CD4-positive, alpha-beta T cell treated with Interleukin-2 at 100 ng/mL for 4 hours (primary cell): ENCODE measurements around the gene CHSY1.

Experiments
- DNase-seq: peaks from one replicate; pipeline ENCODE4 v3.0.0-alpha.2; 2020; ENCODE audit warnings: low spot score

CHSY1 gene

GRCh38 chr15:101187820-101188636 is 63.8 kb downstream of the CHSY1 start:
- DNase-seq: no peak

GRCh38 chr15:101185770-101186169 is 66.1 kb downstream of the CHSY1 start:
- DNase-seq: no peak

- DNase-seq: no peak
Measured at GRCh38 chr15:101185336-101185735, 66.5 kb downstream of the CHSY1 start.

GRCh38 chr15:101184830-101185229 is 67.0 kb downstream of the CHSY1 start:
- DNase-seq: no peak

- DNase-seq: no peak
Measured at GRCh38 chr15:101183931-101184305, 67.9 kb downstream of the CHSY1 start.

- no peak for DNase-seq
Measured at GRCh38 chr15:101183226-101183930, 68.5 kb downstream of the CHSY1 start.

GRCh38 chr15:101182215-101182614 is 69.6 kb downstream of the CHSY1 start:
- no peak for DNase-seq

- no peak for DNase-seq
Measured at GRCh38 chr15:101181349-101181748, 70.5 kb downstream of the CHSY1 start.

- DNase-seq: no peak
Measured at GRCh38 chr15:101180620-101181307, 71.1 kb downstream of the CHSY1 start.

- no peak for DNase-seq
Measured at GRCh38 chr15:101179341-101180153, 72.3 kb downstream of the CHSY1 start.

- DNase-seq: no peak
Measured at GRCh38 chr15:101178931-101179330, 72.9 kb downstream of the CHSY1 start.

GRCh38 chr15:101178479-101178878 is 73.4 kb downstream of the CHSY1 start:
- DNase-seq: no peak

- DNase-seq: no peak
Measured at GRCh38 chr15:101177866-101178265, 74.0 kb downstream of the CHSY1 start.

- DNase-seq: no peak
Measured at GRCh38 chr15:101176625-101177024, 75.2 kb downstream of the CHSY1 start.

GRCh38 chr15:101175401-101175800 is 76.4 kb downstream of the CHSY1 start:
- no peak for DNase-seq

GRCh38 chr15:101174152-101174920 is 77.5 kb downstream of the CHSY1 start:
- DNase-seq: no peak

GRCh38 chr15:101173233-101174119 is 78.4 kb downstream of the CHSY1 start:
- DNase-seq: no peak

- DNase-seq: no peak
Measured at GRCh38 chr15:101172501-101173071, 79.3 kb downstream of the CHSY1 start.

- no peak for DNase-seq
Measured at GRCh38 chr15:101171954-101172353, 79.9 kb downstream of the CHSY1 start.
